Endodermal cell (in vitro differentiated cells): ENCODE measurements around the gene GDI2. TPM values are rescaled to one million over a fixed set of nuclear protein-coding genes. Genes with fewer than 3 reads are reported as not detected.

ENCODE experiments used
- DNase-seq: peaks from one replicate; pipeline ENCODE4 v3.0.0-alpha.2; 2017
- H3K27ac ChIP-seq: 2 replicates; pipeline ENCODE4 v1.5.1; 2013; ENCODE audit warnings: mild to moderate bottlenecking, low read depth, low read length, moderate library complexity
- H3K27me3 ChIP-seq: 2 replicates; pipeline ENCODE4 v1.6.1; 2013; ENCODE audit warnings: mild to moderate bottlenecking, low read length, moderate library complexity; ENCODE audit not compliant: insufficient read depth, control insufficient read depth, poor library complexity, severe bottlenecking
- H3K36me3 ChIP-seq: 2 replicates; pipeline ENCODE4 v1.7.0; 2013; ENCODE audit warnings: mild to moderate bottlenecking, low read length, moderate library complexity; ENCODE audit not compliant: control insufficient read depth, insufficient read depth
- H3K4me1 ChIP-seq: one replicate; pipeline ENCODE4 v1.7.0; 2013; ENCODE audit warnings: low read length; ENCODE audit not compliant: control insufficient read depth, insufficient read depth
- H3K4me3 ChIP-seq: 2 replicates; pipeline ENCODE4 v1.5.1; 2013; ENCODE audit warnings: mild to moderate bottlenecking, low read length, moderate library complexity
- H3K9ac ChIP-seq: 2 replicates; pipeline ENCODE4 v1.6.1; 2013; ENCODE audit warnings: mild to moderate bottlenecking, low read length, moderate library complexity; ENCODE audit not compliant: poor library complexity, severe bottlenecking; ENCODE audit errors: extremely low read depth
- H3K9me3 ChIP-seq: 2 replicates; pipeline ENCODE4 v1.6.1; 2013; ENCODE audit warnings: mild to moderate bottlenecking, low read length, moderate library complexity; ENCODE audit not compliant: control insufficient read depth
- H3K27ac Mint-ChIP-seq: 2 replicates; pipeline ENCODE4 v1.8.0; 2020; ENCODE audit warnings: mixed read lengths
- H3K27me3 Mint-ChIP-seq: 2 replicates; pipeline ENCODE4 v1.8.0; 2021; ENCODE audit warnings: mild to moderate bottlenecking, mixed read lengths; ENCODE audit not compliant: insufficient read depth
- H3K36me3 Mint-ChIP-seq: 2 replicates; pipeline ENCODE4 v1.8.0; 2020; ENCODE audit warnings: low read depth, mixed read lengths
- H3K4me1 Mint-ChIP-seq: 2 replicates; pipeline ENCODE4 v1.8.0; 2020; ENCODE audit warnings: mixed read lengths
- H3K4me3 Mint-ChIP-seq: 2 replicates; pipeline ENCODE4 v1.8.0; 2020; ENCODE audit warnings: mild to moderate bottlenecking, moderate library complexity, mixed read lengths
- H3K9me3 Mint-ChIP-seq: 2 replicates; pipeline ENCODE4 v1.8.0; 2020; ENCODE audit warnings: mild to moderate bottlenecking, mixed read lengths
- CTCF ChIP-seq: fragments of 200-600 bp; sonication (generic); conservative IDR thresholded peaks from 2 replicates; pipeline ENCODE4 v1.5.0; 2021; ENCODE audit warnings: antibody characterized with exemption, mild to moderate bottlenecking
- WGBS, 2 experiments: methylation state at CpG; one replicate each; pipeline versions ENCODE4 v1.1.5 to v1.1.7; 2013; ENCODE audit warnings: missing lambda C conversion rate in 2 of 2, mixed read lengths in 1 of 2; ENCODE audit not compliant: insufficient coverage in 1 of 2, insufficient read length in 1 of 2; 5-methylcytosine and 5-hydroxymethylcytosine counted together
- total RNA-seq, 2 donors: library from RNA; stranded (reverse); fragmentation: NEBNext Ultra II Directional in 1 of 2; extraction: Animal tissue kit (Norgen Biotek cat#: 25700) in 1 of 2; gene quantifications; 2 replicates in 1 of 2; 3 replicates in 1 of 2; pipeline ENCODE4 v1.2.1, GENCODE V29; 2021

Gene GDI2
- total RNA-seq, 2 donors from 2014 or later: 299 to 337 TPM

DNA sequence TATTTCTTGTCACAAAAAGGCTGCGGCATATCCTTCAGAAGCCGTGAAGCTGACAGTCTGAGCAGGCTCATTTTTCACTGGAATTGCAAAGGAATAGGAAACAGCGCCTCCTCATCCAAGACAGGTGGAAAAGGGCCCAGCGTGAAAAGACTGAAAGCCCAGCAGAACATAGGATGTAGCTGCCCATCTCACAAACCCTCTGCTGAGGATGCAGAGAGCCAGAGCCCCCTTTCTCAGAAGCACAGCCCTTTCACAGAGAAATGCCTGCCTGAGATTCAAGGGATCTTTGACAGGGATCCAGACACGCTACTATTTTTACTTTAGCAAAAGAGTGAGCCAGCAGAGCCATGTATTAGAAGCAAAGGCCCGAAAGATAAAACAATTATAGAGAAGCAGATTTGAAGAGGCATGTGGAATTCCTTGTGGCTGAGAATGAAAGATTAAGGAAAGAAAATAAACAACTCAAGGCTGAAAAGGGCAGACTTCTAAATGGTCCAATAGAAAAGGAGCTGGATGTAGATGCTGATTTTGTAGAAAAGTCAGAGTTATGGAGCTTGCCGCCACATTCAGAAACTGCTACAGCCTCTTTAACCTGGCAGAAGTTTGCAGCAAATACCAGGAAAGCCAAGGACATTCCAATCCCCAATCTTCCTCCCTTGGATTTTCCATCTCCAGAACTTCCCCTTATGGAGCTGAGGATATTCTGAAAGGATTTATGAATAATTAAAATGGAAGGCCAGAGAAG is 36.9 kb downstream of the GDI2 start:
- Histone ChIP-seq H3K27ac (no peak overlapping the region), H3K27me3 (no peaks in the 10 kb centered on the region), H3K4me3 (no peak overlapping the region), H3K36me3 (peaks cover 87% of the 10 kb centered on the region), H3K4me1 (no peaks in the 10 kb centered on the region), H3K9me3 (no peaks in the 10 kb centered on the region), H3K9ac (no peak overlapping the region)
- Mint-ChIP-seq H3K9me3 (no peaks in the 10 kb centered on the region), H3K36me3 (peaks cover 79% of the 10 kb centered on the region), H3K27ac (peak overlapping the region; percentile 14), H3K4me1 (peaks cover 3% of the 10 kb centered on the region), H3K4me3 (no peak overlapping the region), H3K27me3 (no peaks in the 10 kb centered on the region)
- WGBS, 2 experiments: 94 to 97% methylated on average over 5 to 7 of the region's 7 CpGs
- peak; percentile 55 for TF ChIP-seq CTCF
- peak; percentile 71 for DNase-seq

DNA sequence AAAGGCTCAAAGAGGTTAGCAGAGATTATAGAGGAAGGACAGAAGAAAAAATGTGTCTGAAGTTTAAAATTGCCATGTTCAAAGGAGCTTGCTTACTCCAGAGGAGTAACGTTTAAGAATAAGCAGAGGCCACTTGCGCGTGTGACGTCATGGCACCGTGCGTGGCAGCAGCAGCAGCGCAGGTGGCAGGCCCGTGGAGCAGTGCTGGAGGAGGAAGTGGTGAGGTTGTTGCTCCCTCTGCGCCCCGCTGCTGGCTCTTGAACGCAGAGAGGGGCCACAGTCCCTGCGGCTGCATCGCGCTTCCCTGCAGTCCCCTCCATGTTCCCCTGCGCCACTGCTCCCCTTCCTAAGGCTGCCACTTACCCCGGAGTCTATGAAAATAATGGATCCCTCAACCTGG is 37.5 kb downstream of the GDI2 start:
- no peak for TF ChIP-seq CTCF
- peaks cover 87% of the 10 kb centered on the region for H3K36me3 ChIP-seq
- H3K27ac ChIP-seq: no peak overlapping the region
- Mint-ChIP-seq H3K27me3 (no peaks in the 10 kb centered on the region), H3K4me1 (peaks cover 3% of the 10 kb centered on the region), H3K36me3 (peaks cover 77% of the 10 kb centered on the region), H3K4me3 (no peak overlapping the region), H3K27ac (peak overlapping the region; percentile 62), H3K9me3 (no peaks in the 10 kb centered on the region)
- H3K4me3 ChIP-seq: no peak overlapping the region
- H3K9ac ChIP-seq: no peak overlapping the region
- no peaks in the 10 kb centered on the region for H3K9me3 ChIP-seq
- 95 to 100% methylated on average over 7 to 16 of the region's 16 CpGs for WGBS, 2 experiments
- no peak for DNase-seq
- H3K4me1 ChIP-seq: no peaks in the 10 kb centered on the region
- no peaks in the 10 kb centered on the region for H3K27me3 ChIP-seq

DNA sequence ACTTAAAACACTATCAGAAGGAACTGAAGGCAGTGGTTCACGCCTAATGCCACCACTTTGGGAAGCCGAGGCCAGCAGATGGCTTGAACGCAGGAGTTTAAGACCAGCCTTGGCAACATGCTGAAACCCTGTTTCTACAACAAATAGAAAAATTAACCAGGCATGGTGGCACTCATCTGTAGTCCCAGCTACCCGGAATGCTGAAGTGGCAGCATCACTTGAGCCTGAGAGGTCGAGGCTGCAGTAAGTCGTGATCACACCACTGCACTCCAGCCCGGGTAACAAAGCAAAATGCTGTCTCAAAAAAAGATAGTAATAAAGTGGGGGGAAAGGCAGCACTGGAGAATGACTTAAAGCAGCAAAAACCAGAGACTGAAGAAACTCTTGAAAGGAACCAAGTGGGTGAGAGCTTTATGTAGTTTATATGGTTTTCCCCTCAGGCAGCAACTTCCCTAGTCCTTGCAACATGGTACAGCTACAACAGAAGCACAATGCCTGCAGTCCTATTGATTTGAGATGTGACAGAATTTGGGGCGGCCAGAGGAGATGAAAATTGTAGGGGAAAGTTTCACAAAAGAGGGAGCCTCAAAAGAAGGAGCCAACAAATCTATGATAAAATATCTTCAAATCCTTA is 38.1 kb downstream of the GDI2 start:
- Mint-ChIP-seq H3K4me3 (no peak overlapping the region), H3K27me3 (no peaks in the 10 kb centered on the region), H3K27ac (peak overlapping the region; percentile 62), H3K4me1 (peaks cover 3% of the 10 kb centered on the region), H3K9me3 (no peaks in the 10 kb centered on the region), H3K36me3 (peaks cover 77% of the 10 kb centered on the region)
- no peak overlapping the region for H3K4me3 ChIP-seq
- DNase-seq: no peak
- H3K27me3 ChIP-seq: no peaks in the 10 kb centered on the region
- no peaks in the 10 kb centered on the region for H3K9me3 ChIP-seq
- H3K4me1 ChIP-seq: no peaks in the 10 kb centered on the region
- no peak overlapping the region for H3K27ac ChIP-seq
- TF ChIP-seq CTCF: no peak
- H3K9ac ChIP-seq: no peak overlapping the region
- WGBS, 2 experiments: 91 to 95% methylated on average over 7 to 8 of the region's 8 CpGs
- peaks cover 85% of the 10 kb centered on the region for H3K36me3 ChIP-seq
